T-cell (primary cell): Measurements from ENCODE around the gene HOXB2. TPM values are rescaled to one million over a fixed set of nuclear protein-coding genes. Genes with fewer than 3 reads are reported as not detected.

ENCODE experiments used
- ATAC-seq, 4 experiments: fragments of 200-7000 bp in 3 of 4; fragments of 150-1000 bp in 1 of 4; cut with Tn5 transposase; replicated peaks in 1 of 4; 1 replicate in 3 of 4; 2 replicates in 1 of 4; pipeline ENCODE4 v1.10.0; 2021; ENCODE audit warnings: moderate library complexity in 3 of 4, mild to moderate bottlenecking in 2 of 4, moderate number of reproducible peaks in 1 of 4
- CTCF ChIA-PET, 2 donors: fragments of 300-600 bp; sonication (Branson Sonifier 250); formaldehyde crosslinking; loops; one replicate each; lab custom pipeline; 2022; ENCODE audit warnings: antibody characterized with exemption in 2 of 2; lab: Charles Lee
- POLR2A ChIA-PET, 2 donors: fragments of 300-600 bp; sonication (Branson Sonifier 250); formaldehyde crosslinking; loops; one replicate each; lab custom pipeline; 2022; ENCODE audit warnings: antibody characterized with exemption in 2 of 2; lab: Charles Lee
- DNase-seq, 35 experiments: peaks; one replicate each; pipeline versions ENCODE4 v3.0.0 to v3.0.0-alpha.2; 2013 to 2023
- H3K27ac ChIP-seq: one replicate; pipeline ENCODE4 v1.5.1; 2013; ENCODE audit warnings: low read length
- H3K27me3 ChIP-seq, 2 experiments: replicated peaks in 1 of 2; 1 replicate in 1 of 2; 2 replicates in 1 of 2; pipeline versions ENCODE4 v1.6.1 to v1.7.0; 2013; ENCODE audit warnings: low read length in 1 of 2, mixed read lengths in 1 of 2; ENCODE audit not compliant: control insufficient read depth in 2 of 2, insufficient read depth in 2 of 2; ENCODE audit errors: extremely low read depth in 1 of 2
- H3K36me3 ChIP-seq, 2 donors: 1 replicate in 1 of 2; 2 replicates in 1 of 2; pipeline versions ENCODE4 v1.6.1 to v1.7.0; 2013; ENCODE audit warnings: low read length in 1 of 2; ENCODE audit not compliant: control insufficient read depth in 2 of 2, insufficient read depth in 1 of 2; ENCODE audit errors: extremely low read depth in 1 of 2
- H3K4me1 ChIP-seq, 2 experiments: 1 replicate in 1 of 2; 2 replicates in 1 of 2; pipeline versions ENCODE4 v1.6.1 to v1.7.0; 2013; ENCODE audit warnings: low read length in 2 of 2, mixed read lengths in 1 of 2; ENCODE audit not compliant: insufficient read depth in 2 of 2, control insufficient read depth in 1 of 2; ENCODE audit errors: extremely low read depth in 1 of 2
- H3K4me3 ChIP-seq, 2 donors: 1 replicate in 1 of 2; 2 replicates in 1 of 2; pipeline versions ENCODE4 v1.5.1 to v1.7.0; 2013; ENCODE audit warnings: mild to moderate bottlenecking in 2 of 2, low read length in 1 of 2, moderate library complexity in 1 of 2; ENCODE audit not compliant: control insufficient read depth in 1 of 2; ENCODE audit errors: extremely low read depth in 1 of 2
- H3K9me3 ChIP-seq: 2 replicates; pipeline ENCODE4 v1.7.0; 2013
- H3K27ac Mint-ChIP-seq, 2 donors: one replicate each; pipeline ENCODE4 v1.8.0; 2020 to 2021; ENCODE audit warnings: mild to moderate bottlenecking in 2 of 2, mixed read lengths in 2 of 2
- H3K27me3 Mint-ChIP-seq, 2 donors: one replicate each; pipeline ENCODE4 v1.8.0; 2021 to 2022; ENCODE audit warnings: mixed read lengths in 2 of 2
- H3K36me3 Mint-ChIP-seq: one replicate; pipeline ENCODE4 v1.8.0; 2021; ENCODE audit warnings: mixed read lengths
- H3K4me1 Mint-ChIP-seq, 3 donors: one replicate each; pipeline ENCODE4 v1.8.0; 2020 to 2022; ENCODE audit warnings: mixed read lengths in 3 of 3, mild to moderate bottlenecking in 1 of 3
- H3K4me3 Mint-ChIP-seq, 3 donors: one replicate each; pipeline ENCODE4 v1.8.0; 2020 to 2022; ENCODE audit warnings: mild to moderate bottlenecking in 3 of 3, mixed read lengths in 3 of 3, moderate library complexity in 3 of 3
- H3K9me3 Mint-ChIP-seq, 3 donors: one replicate each; pipeline ENCODE4 v1.8.0; 2020 to 2022; ENCODE audit warnings: mixed read lengths in 3 of 3
- WGBS: methylation state at CpG from one replicate; pipeline ENCODE4 v1.1.5; 2013; ENCODE audit warnings: missing lambda C conversion rate; ENCODE audit not compliant: insufficient coverage; 5-methylcytosine and 5-hydroxymethylcytosine counted together
- total RNA-seq, 35 experiments: library from RNA in 6 of 35; stranded (reverse) in 6 of 35; fragments of 120-200 nt in 1 of 35; gene quantifications; one replicate each; pipeline versions ENCODE4 v1.2.1 to v1.2.4 and lab custom pipeline; 2013 to 2026

Gene HOXB2
- total RNA-seq, 5 donors from 2014 or later (not counting 1 experiment from before 2014, with no cell fraction given) = 12.1 to 37.3 (median 25.6) TPM

DNA sequence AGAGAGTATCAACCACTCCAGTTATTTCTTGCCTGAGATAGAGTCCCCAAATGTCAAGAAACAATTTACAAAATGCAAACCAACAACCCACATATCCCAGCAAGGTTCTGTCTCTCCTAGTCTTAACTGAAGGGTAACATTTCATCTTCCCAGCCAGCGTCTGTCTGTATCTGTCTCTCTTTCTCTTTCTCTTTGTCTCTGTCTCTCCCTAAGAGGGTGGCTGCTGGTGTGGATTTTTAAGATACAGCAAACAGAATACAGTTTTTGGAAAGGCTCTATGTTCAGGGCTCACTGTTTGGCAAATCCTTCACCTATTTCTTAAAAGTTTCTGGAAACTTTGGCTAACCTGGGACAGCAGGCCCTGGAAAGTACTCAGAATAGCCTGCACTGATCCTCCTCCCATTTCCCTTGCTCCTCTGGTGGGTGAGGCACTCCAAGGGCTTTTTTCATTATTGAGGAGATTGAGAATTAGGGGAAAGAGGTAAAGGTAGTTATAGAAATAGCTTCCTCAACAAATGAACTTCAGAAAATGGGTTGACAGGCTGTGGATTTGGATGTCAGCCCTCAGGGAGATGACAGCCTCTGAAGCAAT is 27.0 kb upstream of the HOXB2 start:
- CTCF ChIA-PET = no interaction called here
- Histone ChIP-seq H3K4me1 (peaks cover 0 to 13% of the 10 kb centered on the region in 2 experiments), H3K36me3 (peaks cover 0 to 4% of the 10 kb centered on the region in 2 donors), H3K27me3 (peaks cover 0 to 30% of the 10 kb centered on the region in 2 experiments), H3K4me3 (no peak overlapping the region), H3K27ac (no peak overlapping the region), H3K9me3 (no peaks in the 10 kb centered on the region)
- no peak for ATAC-seq
- Mint-ChIP-seq H3K9me3 (no peaks in the 10 kb centered on the region), H3K27me3 (peaks cover 0 to 18% of the 10 kb centered on the region in 2 donors), H3K4me1 (peaks cover 0 to 24% (median 13%) of the 10 kb centered on the region in 3 donors), H3K36me3 (peaks cover 15% of the 10 kb centered on the region), H3K4me3 (no peak overlapping the region), H3K27ac (no peak overlapping the region)
- no CpG with 5 or more reads among the region's 1 CpG for WGBS
- POLR2A ChIA-PET = no interaction called here
- no peak for DNase-seq

DNA sequence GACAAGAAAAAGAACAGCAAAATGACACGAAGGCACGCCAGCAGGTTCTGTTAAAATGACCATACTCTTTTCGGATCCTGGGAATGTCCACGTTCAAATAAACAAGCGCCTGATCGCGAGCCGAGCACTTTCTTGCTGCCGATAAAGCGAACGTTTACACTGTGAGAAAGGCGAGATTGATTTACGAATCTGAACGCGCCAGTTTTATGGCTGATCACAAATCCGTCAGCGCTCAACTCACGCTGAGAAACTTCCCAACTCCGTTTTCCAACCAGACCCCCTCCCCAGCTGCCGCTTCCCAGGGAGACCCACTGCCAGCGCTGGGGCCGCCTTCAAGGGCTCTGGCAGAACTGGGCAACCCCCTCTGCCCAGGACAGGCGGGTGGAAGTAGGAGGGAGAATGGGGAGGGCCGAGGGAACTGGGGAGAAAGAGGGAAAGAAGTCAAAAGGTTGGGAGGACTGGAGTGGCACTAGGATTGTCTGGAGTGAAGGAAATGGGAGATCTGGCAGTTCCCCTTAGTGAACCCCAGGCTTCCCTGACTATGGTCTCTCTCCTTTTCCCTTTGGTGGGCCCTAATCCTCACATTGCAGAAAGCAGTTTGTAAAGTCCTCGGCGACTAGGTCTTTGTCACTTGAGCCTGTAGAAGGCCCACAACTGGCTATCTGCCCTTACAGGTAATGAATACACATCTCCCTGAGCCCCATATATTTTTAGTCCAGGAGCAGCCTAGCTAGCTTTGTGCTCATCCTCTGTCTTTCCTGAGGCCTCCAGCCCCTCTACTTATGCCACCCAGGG is 26.3 kb upstream of the HOXB2 start:
- CTCF ChIA-PET = no interaction called here
- no peak overlapping the region for H3K27ac Mint-ChIP-seq

DNA sequence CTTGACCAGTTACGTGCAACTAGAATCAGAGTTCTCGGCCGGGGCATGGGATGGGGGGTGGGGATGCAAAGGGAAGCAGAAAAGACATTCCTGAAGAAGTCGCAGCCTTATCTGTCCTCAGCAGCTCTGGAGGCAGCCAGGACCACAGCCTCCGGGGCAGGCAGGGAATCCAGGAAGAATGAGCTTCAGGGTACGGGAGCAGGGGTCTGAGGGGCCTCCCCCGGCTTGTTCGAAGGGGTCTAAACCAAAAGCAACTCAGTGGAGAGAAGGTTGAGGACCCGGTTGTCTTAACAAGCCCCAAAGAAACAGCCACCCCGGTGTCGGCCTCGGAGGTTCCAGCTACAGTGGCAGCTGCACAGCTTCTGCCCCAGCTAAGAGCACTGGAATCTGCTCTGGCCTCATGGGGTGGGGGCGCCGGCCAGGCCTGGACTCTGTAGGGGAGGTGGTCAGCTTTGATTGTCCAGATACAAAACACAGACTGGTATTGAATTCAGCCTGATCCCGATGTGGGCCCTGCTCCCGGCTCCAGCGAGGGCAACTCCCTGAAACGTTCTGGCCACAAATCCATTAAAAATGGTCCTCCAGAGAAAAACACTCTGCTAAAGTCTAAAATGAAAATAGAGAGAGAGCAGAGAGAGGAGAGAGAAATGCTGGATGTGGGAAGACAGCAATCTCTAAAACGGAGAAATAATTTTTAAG is 25.6 kb upstream of the HOXB2 start:
- Mint-ChIP-seq H3K4me3 (no peak overlapping the region), H3K27ac (no peak overlapping the region), H3K36me3 (peaks cover 15% of the 10 kb centered on the region), H3K27me3 (peaks cover 0 to 16% of the 10 kb centered on the region in 2 donors), H3K4me1 (peaks cover 0 to 17% (median 6%) of the 10 kb centered on the region in 3 donors), H3K9me3 (no peaks in the 10 kb centered on the region)
- Histone ChIP-seq H3K27ac (no peak overlapping the region), H3K4me1 (no peaks in the 10 kb centered on the region), H3K9me3 (no peaks in the 10 kb centered on the region), H3K4me3 (no peak overlapping the region), H3K36me3 (peaks cover 0 to 4% of the 10 kb centered on the region in 2 donors), H3K27me3 (peaks cover 0 to 25% of the 10 kb centered on the region in 2 experiments)
- 80% methylated on average over 11 of the region's 19 CpGs for WGBS
- ChIA-PET CTCF (no interaction called here), POLR2A (no interaction called here)
- no peak for DNase-seq
- ATAC-seq = no peak

More for the DNA sequence above, 26.3 kb upstream of the HOXB2 start:
- Mint-ChIP-seq H3K4me1 (peaks cover 0 to 21% (median 10%) of the 10 kb centered on the region in 3 donors), H3K4me3 (no peak overlapping the region), H3K27me3 (peaks cover 0 to 16% of the 10 kb centered on the region in 2 donors), H3K9me3 (no peaks in the 10 kb centered on the region), H3K36me3 (peaks cover 15% of the 10 kb centered on the region)
- ATAC-seq = no peak
- peaks cover 0 to 30% of the 10 kb centered on the region in 2 experiments for H3K27me3 ChIP-seq
- POLR2A ChIA-PET = no interaction called here
- WGBS = 89% methylated on average over 15 of the region's 26 CpGs
- no peak overlapping the region for H3K4me3 ChIP-seq
- peaks cover 0 to 4% of the 10 kb centered on the region in 2 donors for H3K36me3 ChIP-seq
- no peak overlapping the region for H3K27ac ChIP-seq
- DNase-seq = no peak
- no peaks in the 10 kb centered on the region for H3K9me3 ChIP-seq
- H3K4me1 ChIP-seq = peaks cover 0 to 7% of the 10 kb centered on the region in 2 experiments

GRCh38 chr17:48569674-48570324 is 24.9 kb upstream of the HOXB2 start:
- peaks cover 0 to 30% of the 10 kb centered on the region in 2 experiments for H3K27me3 ChIP-seq
- H3K4me3 Mint-ChIP-seq = no peak overlapping the region
- POLR2A ChIA-PET = no interaction called here

GRCh38 chr17:48569240-48569582 is 24.3 kb upstream of the HOXB2 start:
- POLR2A ChIA-PET = no interaction called here
- H3K36me3 Mint-ChIP-seq = peaks cover 15% of the 10 kb centered on the region
- ATAC-seq (no peak), DNase-seq (no peak)
- WGBS = 100% methylated on average over 1 of the region's 3 CpGs
- no peak overlapping the region for H3K27ac ChIP-seq
- peaks cover 0 to 4% of the 10 kb centered on the region in 2 donors for H3K36me3 ChIP-seq
- H3K4me1 ChIP-seq = no peaks in the 10 kb centered on the region
- H3K9me3 ChIP-seq = no peaks in the 10 kb centered on the region
- no peak overlapping the region for H3K27ac Mint-ChIP-seq
- H3K27me3 ChIP-seq = peaks cover 0 to 35% of the 10 kb centered on the region in 2 experiments
- no peak overlapping the region for H3K4me3 ChIP-seq
- H3K4me3 Mint-ChIP-seq = no peak overlapping the region
- H3K27me3 Mint-ChIP-seq = peaks cover 0 to 22% of the 10 kb centered on the region in 2 donors
- CTCF ChIA-PET = no interaction called here
- no peaks in the 10 kb centered on the region for H3K9me3 Mint-ChIP-seq
- peaks cover 0 to 18% (median 11%) of the 10 kb centered on the region in 3 donors for H3K4me1 Mint-ChIP-seq

More at GRCh38 chr17:48569674-48570324, 24.9 kb upstream of the HOXB2 start:
- H3K9me3 ChIP-seq = no peaks in the 10 kb centered on the region
- no peak overlapping the region for H3K27ac ChIP-seq
- Mint-ChIP-seq H3K27me3 (peaks cover 0 to 17% of the 10 kb centered on the region in 2 donors), H3K36me3 (peaks cover 15% of the 10 kb centered on the region), H3K27ac (no peak overlapping the region), H3K4me1 (peaks cover 0 to 15% (median 8%) of the 10 kb centered on the region in 3 donors), H3K9me3 (no peaks in the 10 kb centered on the region)
- 100% methylated on average over 1 of the region's 6 CpGs for WGBS
- H3K4me1 ChIP-seq = no peaks in the 10 kb centered on the region
- ATAC-seq (no peak), DNase-seq (no peak)
- peaks cover 0 to 4% of the 10 kb centered on the region in 2 donors for H3K36me3 ChIP-seq
- CTCF ChIA-PET = no interaction called here
- no peak overlapping the region for H3K4me3 ChIP-seq
